ENCODE measurements around the gene LMF2. TPM values are rescaled to one million over a fixed set of nuclear protein-coding genes. Genes with fewer than 3 reads are reported as not detected.

LMF2 gene
- total and polyA plus RNA-seq, 7 experiments from 2014 or later, result 15.0 to 133 (median 114) TPM

DNA sequence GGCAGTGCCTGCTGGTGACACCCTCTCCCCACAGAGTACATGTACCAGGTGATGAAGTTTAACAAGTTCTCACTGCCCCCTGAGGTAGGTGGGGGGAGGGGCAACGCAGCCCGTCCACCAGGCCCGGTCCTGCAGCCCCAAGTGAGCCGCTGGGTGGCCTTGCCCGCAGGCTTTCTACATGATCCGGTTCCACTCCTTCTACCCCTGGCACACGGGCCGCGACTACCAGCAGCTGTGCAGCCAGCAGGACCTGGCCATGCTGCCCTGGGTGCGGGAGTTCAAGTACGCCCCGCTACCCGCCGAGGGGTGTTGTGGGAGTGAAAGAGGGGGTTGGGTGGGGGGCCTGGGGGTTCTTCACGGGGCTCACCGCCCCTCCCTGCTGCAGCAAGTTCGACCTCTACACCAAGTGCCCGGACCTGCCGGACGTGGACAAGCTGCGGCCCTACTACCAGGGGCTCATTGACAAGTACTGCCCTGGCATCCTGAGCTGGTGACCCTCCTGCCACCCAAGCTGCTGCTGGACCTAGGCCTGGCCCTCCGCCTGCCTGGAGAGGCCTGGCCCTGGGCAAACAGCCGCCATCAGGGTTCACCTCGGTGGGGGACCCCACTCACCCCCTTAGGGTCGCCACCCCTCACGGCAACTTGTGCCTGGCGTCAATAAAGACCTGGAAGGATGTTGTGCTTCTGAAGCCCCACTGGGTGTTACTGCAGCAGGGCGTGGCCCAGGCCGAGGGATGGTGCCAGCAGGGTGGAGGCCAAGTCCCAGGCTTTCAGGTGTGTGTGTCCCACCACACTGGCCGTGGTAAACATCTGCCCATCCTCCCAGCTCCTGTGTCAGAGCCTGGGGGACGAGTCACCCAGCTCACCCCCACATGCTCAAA is 17.9 kb downstream of the LMF2 start:
- Mint-ChIP-seq H3K36me3 (no peaks in the 10 kb centered on the region), H3K4me1 (peaks cover 7 to 15% (median 8%) of the 10 kb centered on the region in 7 donors), H3K27me3 (peaks cover 0 to 5% (median 0%) of the 10 kb centered on the region in 5 donors), H3K9me3 (no peaks in the 10 kb centered on the region), H3K4me3 (no peak overlapping the region), H3K27ac (no peak overlapping the region)
- POLR2A ChIA-PET, result interaction anchor here (0.6 to 1.4 kb wide), 3 partner anchors 18 to 40 kb away, joined by 3 to 6 read pairs (median 4); partner anchors contain the start of genes LMF2, NCAPH2 and SCO2
- DNase-seq, result no peak
- no peak for ATAC-seq
- CTCF ChIA-PET, result no interaction called here
- intact Hi-C loops (cut with micrococcal nuclease), result loop anchor here in 1 of 2 donors (10.0 kb wide), 1 partner anchor 45 kb away; no protein-coding TSS in a partner anchor
- no peaks in the 10 kb centered on the region for H3K9me3 ChIP-seq (ENCODE audit: control insufficient read depth in 2 of 3, low read length in 3 of 3)
- H3K36me3 ChIP-seq (ENCODE audit: control insufficient read depth in 2 of 3, insufficient read depth in 3 of 3, low read length in 3 of 3), result no peaks in the 10 kb centered on the region
- no peak overlapping the region for H3K27ac ChIP-seq (ENCODE audit: low read depth, low read length)
- H3K4me1 ChIP-seq (ENCODE audit: control insufficient read depth in 2 of 2, insufficient read depth in 2 of 2, low read length in 2 of 2), result peaks cover 0 to 6% of the 10 kb centered on the region in 2 donors
- H3K27me3 ChIP-seq (ENCODE audit: control insufficient read depth in 2 of 2, insufficient read depth in 2 of 2, low read length in 2 of 2), result no peaks in the 10 kb centered on the region
- no peak overlapping the region for H3K4me3 ChIP-seq (ENCODE audit: low read length)

DNA sequence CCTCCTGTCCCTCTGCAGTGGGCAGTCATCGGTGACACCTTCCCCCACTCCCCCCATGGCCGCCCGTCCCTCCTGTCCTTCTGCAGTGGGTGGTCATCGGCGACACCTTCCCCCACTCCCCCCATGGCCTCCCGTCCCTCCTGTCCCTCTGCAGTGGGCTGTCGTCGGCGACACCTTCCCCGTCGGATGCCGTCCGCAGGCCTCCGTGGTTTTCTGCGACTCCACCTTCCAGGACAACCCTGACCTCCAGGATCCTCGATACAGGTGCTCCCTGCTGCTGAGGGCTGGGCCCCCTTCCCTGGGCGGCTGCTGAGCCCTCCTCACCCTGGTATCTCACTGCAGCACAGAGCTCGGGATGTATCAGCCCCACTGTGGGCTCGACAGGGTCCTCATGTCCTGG is 18.6 kb downstream of the LMF2 start:
- Histone ChIP-seq H3K36me3 (ENCODE audit: control insufficient read depth in 2 of 3, insufficient read depth in 3 of 3, low read length in 3 of 3) (no peaks in the 10 kb centered on the region), H3K4me3 (ENCODE audit: low read length) (no peak overlapping the region)
- CTCF ChIA-PET, result no interaction called here

DNA sequence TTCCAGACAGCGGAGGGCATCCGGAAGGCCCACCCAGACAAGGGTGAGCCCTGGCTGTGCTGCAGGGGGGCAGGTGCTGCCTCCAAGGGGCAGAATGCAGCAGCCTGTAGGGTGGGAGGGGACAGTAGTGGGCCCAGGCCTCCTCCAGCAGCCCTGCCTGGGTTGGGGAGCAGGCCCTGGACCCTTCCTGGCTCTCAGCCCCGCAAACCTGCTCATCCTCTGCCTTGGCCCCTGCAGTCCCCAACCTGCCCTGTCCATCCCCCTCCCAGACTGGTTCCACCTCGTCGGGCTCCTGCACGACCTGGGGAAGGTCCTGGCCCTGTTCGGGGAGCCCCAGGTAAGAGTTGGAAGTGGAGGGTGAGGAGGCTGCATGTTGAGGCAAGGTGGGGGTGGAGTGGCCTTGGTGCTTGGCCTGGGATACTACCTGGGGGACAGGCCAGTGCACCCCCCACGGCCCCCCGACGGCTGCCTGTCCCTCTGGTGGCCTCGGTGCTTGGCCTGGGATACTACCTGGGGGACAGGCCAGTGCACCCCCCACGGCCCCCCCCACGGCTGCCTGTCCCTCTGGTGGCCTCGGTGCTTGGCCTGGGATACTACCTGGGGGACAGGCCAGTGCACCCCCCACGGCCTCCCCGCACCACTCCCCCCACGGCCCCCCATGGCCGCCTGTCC is 19.4 kb downstream of the LMF2 start:
- Histone ChIP-seq H3K4me1 (ENCODE audit: control insufficient read depth in 2 of 2, insufficient read depth in 2 of 2, low read length in 2 of 2) (peaks cover 0 to 6% of the 10 kb centered on the region in 2 donors), H3K4me3 (ENCODE audit: low read length) (no peak overlapping the region), H3K9me3 (ENCODE audit: control insufficient read depth in 2 of 3, low read length in 3 of 3) (no peaks in the 10 kb centered on the region), H3K27ac (ENCODE audit: low read depth, low read length) (no peak overlapping the region), H3K36me3 (ENCODE audit: control insufficient read depth in 2 of 3, insufficient read depth in 3 of 3, low read length in 3 of 3) (no peaks in the 10 kb centered on the region), H3K27me3 (ENCODE audit: control insufficient read depth in 2 of 2, insufficient read depth in 2 of 2, low read length in 2 of 2) (no peaks in the 10 kb centered on the region)
- POLR2A ChIA-PET, result no interaction called here
- Mint-ChIP-seq H3K4me1 (peaks cover 7 to 15% (median 8%) of the 10 kb centered on the region in 7 donors), H3K27ac (no peak overlapping the region), H3K36me3 (no peaks in the 10 kb centered on the region), H3K4me3 (no peak overlapping the region), H3K27me3 (peaks cover 0 to 5% (median 0%) of the 10 kb centered on the region in 5 donors), H3K9me3 (no peaks in the 10 kb centered on the region)
- no peak for DNase-seq
- intact Hi-C loops (cut with micrococcal nuclease), result no loop called here
- CTCF ChIA-PET, result no interaction called here
- no peak for ATAC-seq

More for the DNA sequence above, 18.6 kb downstream of the LMF2 start:
- Histone ChIP-seq H3K27ac (ENCODE audit: low read depth, low read length) (no peak overlapping the region), H3K4me1 (ENCODE audit: control insufficient read depth in 2 of 2, insufficient read depth in 2 of 2, low read length in 2 of 2) (peaks cover 0 to 6% of the 10 kb centered on the region in 2 donors), H3K9me3 (ENCODE audit: control insufficient read depth in 2 of 3, low read length in 3 of 3) (no peaks in the 10 kb centered on the region), H3K27me3 (ENCODE audit: control insufficient read depth in 2 of 2, insufficient read depth in 2 of 2, low read length in 2 of 2) (no peaks in the 10 kb centered on the region)
- Mint-ChIP-seq H3K36me3 (no peaks in the 10 kb centered on the region), H3K9me3 (no peaks in the 10 kb centered on the region), H3K4me1 (peaks cover 7 to 15% (median 8%) of the 10 kb centered on the region in 7 donors), H3K27ac (no peak overlapping the region), H3K4me3 (no peak overlapping the region), H3K27me3 (peaks cover 0 to 5% (median 0%) of the 10 kb centered on the region in 5 donors)
- intact Hi-C loops (cut with micrococcal nuclease), result no loop called here
- ATAC-seq (no peak), DNase-seq (no peak)
- POLR2A ChIA-PET, result interaction anchor here (1.3 kb wide), 1 partner anchor 37 kb away, joined by 6 read pairs; the partner anchor contains the start of gene SCO2

DNA sequence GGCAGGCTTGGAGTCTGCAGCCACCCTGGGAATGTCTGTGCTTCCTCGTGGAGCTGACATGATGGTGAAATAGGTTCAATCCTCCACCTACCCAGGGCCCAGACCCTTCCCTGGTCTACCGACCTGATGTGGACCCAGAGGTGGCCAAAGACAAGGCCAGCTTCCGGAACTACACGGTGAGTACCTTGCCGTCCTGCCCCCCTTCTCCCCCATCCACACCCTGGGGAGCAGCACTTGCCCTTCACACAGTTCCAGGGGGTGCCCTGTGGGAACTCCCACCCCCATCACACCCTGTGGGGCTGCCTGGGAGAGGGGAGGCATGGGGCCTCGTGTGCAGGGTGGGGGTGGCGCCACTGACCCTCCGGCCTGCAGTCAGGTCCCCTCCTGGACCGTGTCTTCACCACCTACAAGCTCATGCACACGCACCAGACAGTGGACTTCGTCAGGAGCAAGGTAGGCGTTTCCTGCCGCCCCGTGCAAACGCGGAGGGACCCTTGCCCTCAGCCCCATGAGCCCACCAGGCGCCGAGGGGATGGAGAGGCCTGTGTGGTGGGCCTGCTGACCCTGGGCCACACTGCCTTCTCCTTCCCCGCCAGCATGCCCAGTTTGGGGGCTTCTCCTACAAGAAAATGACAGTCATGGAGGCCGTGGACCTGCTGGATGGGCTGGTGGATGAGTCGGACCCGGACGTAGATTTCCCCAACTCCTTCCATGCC is 20.1 kb downstream of the LMF2 start:
- Mint-ChIP-seq H3K4me1 (peaks cover 7 to 17% (median 8%) of the 10 kb centered on the region in 7 donors), H3K27ac (no peak overlapping the region), H3K36me3 (no peaks in the 10 kb centered on the region), H3K27me3 (peaks cover 0 to 5% (median 0%) of the 10 kb centered on the region in 5 donors), H3K4me3 (no peak overlapping the region), H3K9me3 (no peaks in the 10 kb centered on the region)
- DNase-seq (no peak), ATAC-seq (no peak)
- Histone ChIP-seq H3K9me3 (ENCODE audit: control insufficient read depth in 2 of 3, low read length in 3 of 3) (no peaks in the 10 kb centered on the region), H3K27me3 (ENCODE audit: control insufficient read depth in 2 of 2, insufficient read depth in 2 of 2, low read length in 2 of 2) (no peaks in the 10 kb centered on the region), H3K36me3 (ENCODE audit: control insufficient read depth in 2 of 3, insufficient read depth in 3 of 3, low read length in 3 of 3) (no peaks in the 10 kb centered on the region), H3K4me1 (ENCODE audit: control insufficient read depth in 2 of 2, insufficient read depth in 2 of 2, low read length in 2 of 2) (peaks cover 0 to 6% of the 10 kb centered on the region in 2 donors), H3K27ac (ENCODE audit: low read depth, low read length) (no peak overlapping the region), H3K4me3 (ENCODE audit: low read length) (no peak overlapping the region)
- ChIA-PET POLR2A (no interaction called here), CTCF (no interaction called here)
- intact Hi-C loops (cut with micrococcal nuclease), result no loop called here

DNA sequence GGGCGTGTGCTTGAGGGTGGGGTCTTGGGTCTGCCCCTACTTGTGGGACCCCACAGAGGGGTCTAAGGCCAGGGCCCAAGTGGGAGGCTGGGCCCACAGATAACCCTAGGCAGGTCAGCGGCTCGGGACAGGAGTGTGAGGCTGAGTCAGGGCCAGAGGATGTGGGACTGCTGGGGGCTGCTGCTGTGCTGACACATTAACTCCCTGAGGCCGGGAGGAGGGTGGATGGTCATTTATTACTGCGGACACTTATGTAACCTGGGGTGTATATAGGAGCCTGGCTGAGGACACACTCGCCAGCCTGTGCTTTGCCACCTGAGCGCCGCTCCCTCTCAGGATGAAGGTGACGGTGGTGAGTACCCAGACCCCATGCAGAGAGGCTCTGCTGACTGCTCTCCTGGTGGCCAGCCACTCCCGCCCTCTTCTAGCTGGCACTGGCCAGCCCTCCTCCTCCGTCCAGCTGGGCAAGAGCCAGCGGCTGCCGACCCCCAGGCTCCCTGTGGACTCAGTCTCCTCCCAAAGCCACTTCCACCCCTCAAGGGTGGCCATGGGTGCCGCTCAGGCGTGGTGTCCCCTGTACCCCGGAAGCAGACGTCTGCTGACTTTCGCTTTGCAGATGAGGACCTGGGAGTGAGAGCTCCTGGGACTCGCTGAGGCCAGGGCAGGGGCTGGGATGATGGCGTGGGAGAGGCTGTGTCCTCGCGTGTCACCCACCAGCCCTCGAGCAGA is 20.8 kb downstream of the LMF2 start, which contains the start of gene MIOX:
Gene MIOX, plus strand, starts transcription at position 299 of the 729 bp plus-strand sequence. Its CDS starts 39 bp downstream, at position 338.
- H3K27ac ChIP-seq (ENCODE audit: low read depth, low read length), result no peak within 1 kb of the TSS
- POLR2A ChIA-PET, result no interaction called here
- no peak within 1 kb of the TSS for H3K4me3 ChIP-seq (ENCODE audit: low read length)
- Mint-ChIP-seq H3K36me3 (no peaks in the 10 kb centered on the region), H3K9me3 (no peaks in the 10 kb centered on the region), H3K4me1 (peaks cover 7 to 17% (median 8%) of the 10 kb centered on the region in 7 donors), H3K4me3 (peak within 1 kb of the TSS in 1 of 10 donors; percentile 66), H3K27ac (peak within 1 kb of the TSS in 2 of 9 donors; percentile 46 to 68), H3K27me3 (peaks cover 0 to 5% (median 0%) of the 10 kb centered on the region in 5 donors)
- H3K4me1 ChIP-seq (ENCODE audit: control insufficient read depth in 2 of 2, insufficient read depth in 2 of 2, low read length in 2 of 2), result peaks cover 4 to 13% of the 10 kb centered on the region in 2 donors
- intact Hi-C loops (cut with micrococcal nuclease), result no loop called here
- no peak for ATAC-seq
- H3K27me3 ChIP-seq (ENCODE audit: control insufficient read depth in 2 of 2, insufficient read depth in 2 of 2, low read length in 2 of 2), result no peaks in the 10 kb centered on the region
- H3K9me3 ChIP-seq (ENCODE audit: control insufficient read depth in 2 of 3, low read length in 3 of 3), result no peaks in the 10 kb centered on the region
- CTCF ChIA-PET, result no interaction called here
- H3K36me3 ChIP-seq (ENCODE audit: control insufficient read depth in 2 of 3, insufficient read depth in 3 of 3, low read length in 3 of 3), result no peaks in the 10 kb centered on the region
- no peak for DNase-seq

Measured in naive thymus-derived CD4-positive, alpha-beta T cell (primary cell).